Glutamatergic neuron (in vitro differentiated cells): Measurements from ENCODE around the gene WNK1. TPM values are rescaled to one million over a fixed set of nuclear protein-coding genes. Genes with fewer than 3 reads are reported as not detected.

Experiments used
- DNase-seq: peaks from one replicate; pipeline ENCODE4 v3.0.0; 2022
- H3K27ac Mint-ChIP-seq: one replicate; pipeline ENCODE4 v1.8.0; 2020; ENCODE audit warnings: mild to moderate bottlenecking, mixed read lengths, inconsistent platforms; ENCODE audit not compliant: unreplicated experiment
- H3K27me3 Mint-ChIP-seq: one replicate; pipeline ENCODE4 v1.8.0; 2020; ENCODE audit warnings: mild to moderate bottlenecking, moderate library complexity, mixed read lengths, inconsistent platforms; ENCODE audit not compliant: unreplicated experiment
- H3K36me3 Mint-ChIP-seq: one replicate; pipeline ENCODE4 v1.8.0; 2020; ENCODE audit warnings: mild to moderate bottlenecking, mixed read lengths, inconsistent platforms; ENCODE audit not compliant: unreplicated experiment
- H3K4me1 Mint-ChIP-seq: one replicate; pipeline ENCODE4 v1.8.0; 2020; ENCODE audit warnings: mild to moderate bottlenecking, low read depth, mixed read lengths, inconsistent platforms; ENCODE audit not compliant: unreplicated experiment
- H3K4me3 Mint-ChIP-seq: one replicate; pipeline ENCODE4 v1.8.0; 2020; ENCODE audit warnings: mild to moderate bottlenecking, mixed read lengths, inconsistent platforms; ENCODE audit not compliant: unreplicated experiment
- H3K9me3 Mint-ChIP-seq: one replicate; pipeline ENCODE4 v1.8.0; 2020; ENCODE audit warnings: mild to moderate bottlenecking, moderate library complexity, mixed read lengths, inconsistent platforms; ENCODE audit not compliant: unreplicated experiment
- total RNA-seq: library from RNA; stranded (reverse); fragmentation: NEBNext Ultra II Directional; extraction: Animal tissue kit (Norgen Biotek cat#: 25700); gene quantifications from one replicate; pipeline ENCODE4 v1.2.1, GENCODE V29; 2021; ENCODE audit not compliant: unreplicated experiment
- TF ChIP-seq, protein P1 (sequence below): fragments of 200-600 bp; sonication (generic); IDR thresholded peaks from one replicate; pipeline ENCODE4 v1.5.0; 2021; ENCODE audit not compliant: partially characterized antibody, unreplicated experiment

Gene WNK1
- total RNA-seq, 1 donor from 2014 or later = 182 TPM

DNA sequence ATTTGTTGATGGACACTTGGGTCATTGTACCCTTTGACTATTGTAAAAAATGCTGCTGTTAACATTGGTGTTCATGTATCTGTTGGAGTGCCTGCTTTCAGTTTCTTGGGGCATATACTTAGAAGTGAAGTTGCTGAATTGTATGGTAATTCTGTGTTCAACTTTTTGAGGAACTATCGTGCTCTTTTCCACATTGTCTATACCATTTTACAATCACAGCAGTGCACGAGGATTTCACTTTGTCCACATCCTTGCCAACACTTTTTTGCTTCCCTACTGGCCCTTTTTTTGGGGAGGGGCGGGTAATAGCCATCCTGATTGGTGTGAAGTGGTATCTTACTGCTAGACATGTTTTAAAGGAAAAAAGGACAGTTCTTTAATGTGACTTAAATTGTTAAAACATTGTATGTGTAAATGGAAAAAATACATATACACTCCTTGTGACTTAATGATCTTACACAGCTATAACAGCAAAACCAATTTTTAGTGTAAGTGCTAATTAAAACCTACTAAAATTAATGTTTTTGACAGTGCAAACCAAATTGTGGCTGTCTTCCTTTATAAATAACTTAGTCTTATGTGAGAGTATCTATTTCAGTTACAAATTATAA lies 52.7 kb downstream of the WNK1 start:
- no peak for DNase-seq
- Mint-ChIP-seq H3K27ac (no peak overlapping the region), H3K4me3 (no peak overlapping the region), H3K27me3 (no peaks in the 10 kb centered on the region), H3K4me1 (peaks cover 3% of the 10 kb centered on the region), H3K9me3 (no peaks in the 10 kb centered on the region), H3K36me3 (no peaks in the 10 kb centered on the region)
- TF ChIP-seq, protein P1, sequence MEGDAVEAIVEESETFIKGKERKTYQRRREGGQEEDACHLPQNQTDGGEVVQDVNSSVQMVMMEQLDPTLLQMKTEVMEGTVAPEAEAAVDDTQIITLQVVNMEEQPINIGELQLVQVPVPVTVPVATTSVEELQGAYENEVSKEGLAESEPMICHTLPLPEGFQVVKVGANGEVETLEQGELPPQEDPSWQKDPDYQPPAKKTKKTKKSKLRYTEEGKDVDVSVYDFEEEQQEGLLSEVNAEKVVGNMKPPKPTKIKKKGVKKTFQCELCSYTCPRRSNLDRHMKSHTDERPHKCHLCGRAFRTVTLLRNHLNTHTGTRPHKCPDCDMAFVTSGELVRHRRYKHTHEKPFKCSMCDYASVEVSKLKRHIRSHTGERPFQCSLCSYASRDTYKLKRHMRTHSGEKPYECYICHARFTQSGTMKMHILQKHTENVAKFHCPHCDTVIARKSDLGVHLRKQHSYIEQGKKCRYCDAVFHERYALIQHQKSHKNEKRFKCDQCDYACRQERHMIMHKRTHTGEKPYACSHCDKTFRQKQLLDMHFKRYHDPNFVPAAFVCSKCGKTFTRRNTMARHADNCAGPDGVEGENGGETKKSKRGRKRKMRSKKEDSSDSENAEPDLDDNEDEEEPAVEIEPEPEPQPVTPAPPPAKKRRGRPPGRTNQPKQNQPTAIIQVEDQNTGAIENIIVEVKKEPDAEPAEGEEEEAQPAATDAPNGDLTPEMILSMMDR = no peak

DNA sequence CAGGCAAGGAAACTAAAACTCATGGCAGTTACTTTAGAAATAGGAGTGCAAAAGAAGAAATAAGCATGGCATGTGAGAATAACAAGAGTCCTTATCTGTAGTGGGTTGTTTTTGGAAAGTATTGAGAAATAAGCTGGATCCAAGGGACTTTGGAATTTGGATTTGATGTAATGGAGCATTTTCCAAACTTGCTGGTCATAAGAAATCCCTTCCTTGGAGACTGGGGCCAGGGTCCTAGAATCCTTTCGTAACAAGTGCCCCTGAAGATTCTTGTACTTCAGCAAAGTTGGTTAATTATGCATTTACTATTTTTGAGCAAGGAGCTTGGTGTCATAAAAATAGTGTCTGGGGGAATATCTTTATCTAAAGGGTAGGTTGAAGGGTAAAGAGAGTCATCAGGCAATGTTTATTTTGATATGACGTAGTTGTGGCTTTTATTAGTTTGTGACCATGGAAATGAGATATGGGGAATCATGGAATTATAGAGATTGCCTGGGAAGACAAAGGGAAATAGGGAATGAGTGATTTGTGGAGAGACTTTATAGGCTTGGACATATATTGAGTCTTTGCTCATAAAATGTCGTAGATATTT lies 53.9 kb downstream of the WNK1 start:
- H3K9me3 Mint-ChIP-seq = no peaks in the 10 kb centered on the region
- H3K27ac Mint-ChIP-seq = no peak overlapping the region
- H3K36me3 Mint-ChIP-seq = no peaks in the 10 kb centered on the region
- H3K27me3 Mint-ChIP-seq = no peaks in the 10 kb centered on the region
- TF ChIP-seq, protein P1 = no peak
- no peak for DNase-seq
- no peak overlapping the region for H3K4me3 Mint-ChIP-seq
- H3K4me1 Mint-ChIP-seq = peaks cover 6% of the 10 kb centered on the region

DNA sequence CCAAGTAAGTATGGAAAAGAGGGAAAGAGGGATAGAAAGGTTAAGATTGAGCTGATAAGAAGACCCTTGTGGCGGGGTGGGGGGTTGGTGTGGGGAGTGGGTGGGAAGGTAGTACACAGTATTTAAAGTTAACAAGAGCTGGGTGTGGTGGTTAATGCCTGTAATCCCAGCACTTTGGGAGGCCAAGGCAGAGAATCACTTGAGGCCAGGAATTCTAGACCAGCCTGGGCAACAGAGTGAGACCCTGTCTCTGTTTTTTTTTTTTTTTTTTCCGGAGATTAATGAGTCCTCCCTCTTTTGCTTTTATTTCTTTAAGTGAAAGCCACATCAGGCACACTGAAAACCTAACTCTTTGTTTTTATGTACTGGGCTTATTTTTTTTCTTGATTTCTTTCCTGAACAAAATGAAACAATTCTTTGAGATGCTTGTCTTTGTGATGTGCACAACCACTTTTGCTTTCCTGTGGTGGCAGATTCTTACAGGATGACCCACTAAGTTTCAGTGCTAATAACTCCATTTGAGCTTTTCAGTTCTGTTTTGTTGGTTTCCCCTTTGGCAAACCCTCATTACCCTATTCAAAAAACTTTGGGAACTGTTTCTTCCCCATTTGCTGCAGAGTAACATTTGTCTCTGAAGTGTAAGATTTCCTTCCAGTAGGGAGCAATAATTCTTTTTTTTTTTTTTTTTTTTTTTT lies 54.8 kb downstream of the WNK1 start:
- Mint-ChIP-seq H3K27me3 (no peaks in the 10 kb centered on the region), H3K4me1 (peaks cover 9% of the 10 kb centered on the region), H3K36me3 (no peaks in the 10 kb centered on the region), H3K9me3 (no peaks in the 10 kb centered on the region), H3K27ac (no peak overlapping the region), H3K4me3 (no peak overlapping the region)
- no peak for DNase-seq
- TF ChIP-seq, protein P1 = no peak

DNA sequence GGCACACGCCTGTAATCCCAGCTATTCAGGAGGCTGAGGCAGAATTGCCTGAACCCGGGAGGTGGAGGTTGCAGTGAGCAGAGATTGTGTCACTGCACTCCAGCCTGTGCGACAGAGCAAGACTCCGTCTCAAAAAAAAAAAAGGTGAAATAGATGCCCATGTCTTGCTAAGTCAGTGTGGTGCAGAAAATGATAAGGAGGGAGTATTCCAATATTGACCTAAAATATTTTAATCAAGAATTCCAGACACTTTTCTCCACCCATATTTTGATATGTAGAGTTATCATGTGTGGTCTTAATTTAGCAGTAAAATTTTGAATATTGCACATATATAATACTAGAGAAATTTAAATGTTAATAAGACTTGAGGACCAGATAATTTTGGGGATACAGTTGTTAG lies 57.7 kb downstream of the WNK1 start:
- no peak overlapping the region for H3K4me3 Mint-ChIP-seq
- H3K4me1 Mint-ChIP-seq = peaks cover 13% of the 10 kb centered on the region
- TF ChIP-seq, protein P1 = no peak
- H3K9me3 Mint-ChIP-seq = no peaks in the 10 kb centered on the region
- no peaks in the 10 kb centered on the region for H3K27me3 Mint-ChIP-seq
- H3K27ac Mint-ChIP-seq = no peak overlapping the region
- H3K36me3 Mint-ChIP-seq = no peaks in the 10 kb centered on the region
- DNase-seq = no peak
